Measurements from ENCODE around the gene ANO3.

Gene ANO3

GRCh38 chr11:26330262-26330661 lies 1.7 kb upstream of the ANO3 start:
- no peak for DNase-seq (ENCODE audit: low spot score)
- TF ChIP-seq CTCF (IDR thresholded peaks at IDR 0.05; ENCODE audit: extremely low read depth, missing control alignments) = no peak

DNA sequence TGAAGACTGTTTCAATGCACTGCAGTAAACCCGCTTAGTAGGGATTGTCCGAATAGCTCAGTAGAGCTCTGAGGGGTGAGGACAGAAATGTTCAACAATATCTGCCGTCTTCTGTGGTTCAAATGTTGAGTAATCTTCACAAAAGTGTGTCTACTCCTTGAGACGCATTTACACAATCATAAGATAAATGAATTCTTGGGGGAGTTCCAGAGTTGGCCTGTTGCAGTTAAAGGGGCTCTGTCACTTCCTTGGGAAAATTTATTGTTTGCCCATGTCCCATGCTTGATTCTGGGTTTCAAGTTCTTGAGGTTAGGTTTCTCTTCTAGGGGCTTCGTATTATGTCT lies 614 bp downstream of the ANO3 start:
- TF ChIP-seq CTCF (IDR thresholded peaks at IDR 0.05; ENCODE audit: extremely low read depth, missing control alignments) = no peak
- DNase-seq (ENCODE audit: low spot score) = no peak

- no peak for DNase-seq (ENCODE audit: low spot score)
- no peak for TF ChIP-seq CTCF (IDR thresholded peaks at IDR 0.05; ENCODE audit: extremely low read depth, missing control alignments)
Measured at GRCh38 chr11:26333906-26334305, 2.0 kb downstream of the ANO3 start.

DNA sequence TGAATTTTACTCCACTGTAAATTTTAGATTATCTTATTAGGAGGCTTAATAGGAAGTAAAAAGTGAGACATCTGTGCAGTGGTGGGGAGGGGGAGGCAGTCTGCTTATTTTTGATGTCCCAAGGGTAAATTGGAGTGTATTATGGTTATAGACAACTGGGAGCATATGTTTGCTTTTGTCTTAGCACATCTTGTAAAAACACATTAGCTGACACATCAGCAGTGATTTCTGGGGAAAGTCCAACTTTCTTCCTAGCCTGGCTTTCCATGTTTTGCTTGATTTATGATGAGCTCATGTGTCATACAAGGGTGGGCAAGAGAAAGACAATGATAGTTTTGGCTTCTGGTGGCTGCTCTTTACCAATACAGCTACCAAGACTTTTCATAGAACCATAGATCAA lies 4.0 kb downstream of the ANO3 start:
- no peak for TF ChIP-seq CTCF (IDR thresholded peaks at IDR 0.05; ENCODE audit: extremely low read depth, missing control alignments)
- no peak for DNase-seq (ENCODE audit: low spot score)

- no peak for TF ChIP-seq CTCF (IDR thresholded peaks at IDR 0.05; ENCODE audit: extremely low read depth, missing control alignments)
- no peak for DNase-seq (ENCODE audit: low spot score)
Measured at GRCh38 chr11:26344647-26345046, 12.7 kb downstream of the ANO3 start.

DNA sequence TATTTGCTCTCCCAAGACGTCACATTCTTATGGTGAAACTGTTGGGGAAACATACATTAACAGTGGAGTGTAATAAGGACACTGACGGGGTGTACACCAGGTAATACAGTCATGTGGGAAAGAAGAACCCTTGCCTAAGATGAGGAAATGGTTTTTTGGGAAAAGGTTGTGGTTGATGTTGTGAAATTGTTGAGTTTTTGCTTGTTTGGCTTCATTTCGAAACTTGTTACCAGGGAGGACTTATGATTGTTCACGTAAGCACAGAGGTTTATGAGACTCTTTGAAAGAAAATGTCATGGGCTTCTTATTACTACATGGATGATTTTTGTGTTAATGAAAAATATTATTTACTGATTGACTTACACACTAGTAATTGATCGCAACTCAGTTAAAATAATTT lies 16.8 kb downstream of the ANO3 start:
- TF ChIP-seq CTCF (IDR thresholded peaks at IDR 0.05; ENCODE audit: extremely low read depth, missing control alignments) = no peak
- no peak for DNase-seq (ENCODE audit: low spot score)

DNA sequence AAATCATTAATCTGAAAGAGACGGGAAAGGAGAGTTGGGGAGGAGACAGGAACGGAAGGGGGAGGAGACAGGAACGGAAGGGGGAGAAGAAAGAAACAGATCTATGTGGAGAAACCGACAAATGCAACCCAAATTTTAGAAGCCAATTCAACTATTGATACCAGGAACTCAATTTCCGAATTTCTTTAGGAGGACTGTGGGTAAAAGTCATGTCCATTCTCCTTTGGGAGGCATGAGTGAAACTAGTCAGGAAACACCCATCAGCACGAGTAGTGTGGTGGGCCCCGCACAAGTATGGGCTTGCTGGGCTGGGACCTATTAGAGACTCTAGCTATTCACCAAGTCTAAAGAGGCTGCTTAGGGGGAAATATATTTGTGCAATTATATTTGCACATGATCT lies 18.1 kb downstream of the ANO3 start:
- no peak for DNase-seq (ENCODE audit: low spot score)
- TF ChIP-seq CTCF (IDR thresholded peaks at IDR 0.05; ENCODE audit: extremely low read depth, missing control alignments) = no peak

All from GM20000 (cell line).